BLaER1 treated with 17β-estradiol and CSF1 and Interleukin-3, amounts not matched to agents 10 nM and 100 nM (cell line): ENCODE results near the gene ACTL7B.
"Not testable (repeated sequence)": the region's sequence is repeated elsewhere in the genome, so short reads cannot be mapped to it uniquely, and the experiment has no call there.

Experiments
- H3K27ac ChIP-seq, 11 experiments: shearing (Covaris generic); formaldehyde crosslinking; 2 replicates each; pipeline ENCODE4 v1.8.1; 2022
- H3K27me3 ChIP-seq, 11 experiments: shearing (Covaris generic); formaldehyde crosslinking; 2 replicates each; pipeline ENCODE4 v1.8.1; 2022
- H3K36me3 ChIP-seq, 11 experiments: shearing (Covaris generic); formaldehyde crosslinking; 2 replicates each; pipeline ENCODE4 v1.8.1; 2022
- H3K4me1 ChIP-seq, 10 experiments: shearing (Covaris generic); formaldehyde crosslinking; 2 replicates each; pipeline ENCODE4 v1.8.1; 2022
- H3K4me2 ChIP-seq, 11 experiments: shearing (Covaris generic); formaldehyde crosslinking; 2 replicates each; pipeline ENCODE4 v1.8.1; 2022
- H3K4me3 ChIP-seq, 10 experiments: shearing (Covaris generic); formaldehyde crosslinking; 2 replicates each; pipeline ENCODE4 v1.8.1; 2022
- H3K9ac ChIP-seq, 11 experiments: shearing (Covaris generic); formaldehyde crosslinking; 2 replicates each; pipeline ENCODE4 v1.8.1; 2022
- H3K9me3 ChIP-seq, 11 experiments: shearing (Covaris generic); formaldehyde crosslinking; replicated peaks in 1 of 11; 2 replicates each; pipeline ENCODE4 v1.8.1; 2022
- H4K20me1 ChIP-seq, 11 experiments: shearing (Covaris generic); formaldehyde crosslinking; 2 replicates each; pipeline ENCODE4 v1.8.1; 2022
- Cebpa-rat ChIP-seq, 11 experiments: shearing (Covaris generic); IDR thresholded peaks; 2 replicates each; pipeline ENCODE4 v1.8.1; 2022

ACTL7B gene

GRCh38 chr9:108855888-108856287, at the start of gene ACTL7B:
Gene ACTL7B, minus strand, starts transcription at chr9:108855986. Its CDS starts 56 bp downstream, at chr9:108855930.
- Histone ChIP-seq H3K27me3 (no peaks in the 10 kb centered on the region), H3K4me3 (no peak within 1 kb of the TSS), H3K9me3 (no peaks in the 10 kb centered on the region; a peak in 1 of 22 replicates), H3K27ac (no peak within 1 kb of the TSS), H3K4me1 (peaks cover 0 to 3% (median 0%) of the 10 kb centered on the region in 10 experiments; a peak in 2 of 20 replicates), H3K36me3 (no peaks in the 10 kb centered on the region), H4K20me1 (no peaks in the 10 kb centered on the region), H3K9ac (no peak within 1 kb of the TSS), H3K4me2 (no peak within 1 kb of the TSS)
- TF ChIP-seq Cebpa-rat (IDR thresholded peaks at IDR 0.05) = no peak

- H3K27ac ChIP-seq = no peak overlapping the region
- no peak for TF ChIP-seq Cebpa-rat (IDR thresholded peaks at IDR 0.05)
- H3K9me3 ChIP-seq = no peaks in the 10 kb centered on the region
- no peaks in the 10 kb centered on the region for H4K20me1 ChIP-seq
- no peaks in the 10 kb centered on the region for H3K4me1 ChIP-seq
- peaks cover 88 to 100% (median 95%) of the 10 kb centered on the region in 11 experiments for H3K36me3 ChIP-seq
- no peak overlapping the region for H3K4me2 ChIP-seq
- no peaks in the 10 kb centered on the region for H3K27me3 ChIP-seq
- no peak overlapping the region for H3K9ac ChIP-seq
- H3K4me3 ChIP-seq = no peak overlapping the region
Observed at GRCh38 chr9:108905494-108905893, 49.7 kb upstream of the ACTL7B start.

- no peak for TF ChIP-seq Cebpa-rat (IDR thresholded peaks at IDR 0.05)
- H3K4me2 ChIP-seq = no peak overlapping the region
- no peaks in the 10 kb centered on the region for H3K27me3 ChIP-seq
- no peak overlapping the region for H3K4me3 ChIP-seq
- H3K27ac ChIP-seq = no peak overlapping the region
- no peaks in the 10 kb centered on the region for H3K9me3 ChIP-seq
- no peak overlapping the region for H3K9ac ChIP-seq
- peaks cover 86 to 100% (median 96%) of the 10 kb centered on the region in 11 experiments for H3K36me3 ChIP-seq
- no peaks in the 10 kb centered on the region for H3K4me1 ChIP-seq
- H4K20me1 ChIP-seq = no peaks in the 10 kb centered on the region
Observed at GRCh38 chr9:108904161-108904560, 48.4 kb upstream of the ACTL7B start.

DNA sequence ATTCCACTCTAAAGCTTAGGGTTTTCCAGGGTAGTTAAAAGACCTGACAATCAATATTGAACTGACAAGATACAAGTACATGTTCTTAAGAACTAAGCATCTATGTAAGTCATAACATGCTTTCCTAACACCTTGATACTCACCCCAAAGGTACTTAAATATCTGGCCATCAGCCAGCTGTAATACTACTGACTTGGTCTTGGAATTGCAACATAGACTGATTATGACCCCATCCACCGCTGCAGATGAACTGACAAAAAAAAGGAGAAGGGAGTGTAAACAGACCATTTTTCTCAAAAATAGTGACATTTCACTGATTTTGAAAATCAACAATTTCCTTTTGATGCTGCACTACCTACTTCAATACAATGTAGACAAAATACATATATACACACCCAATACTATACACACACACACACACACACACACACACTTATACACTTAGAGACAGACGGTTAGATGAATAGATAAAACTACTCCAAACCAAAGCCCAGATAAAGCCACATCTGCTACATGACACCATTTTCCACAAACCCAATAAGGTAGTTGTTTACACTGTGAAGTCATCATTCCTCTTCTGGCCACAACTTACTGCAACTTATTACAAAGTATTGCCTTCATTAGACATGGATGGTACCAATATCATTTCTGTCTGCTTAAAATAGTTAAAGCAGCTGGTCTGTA, 47.8 kb upstream of the ACTL7B start:
- Histone ChIP-seq H3K36me3 (peaks cover 84 to 100% (median 96%) of the 10 kb centered on the region in 11 experiments), H3K4me3 (no peak overlapping the region), H4K20me1 (no peaks in the 10 kb centered on the region), H3K9ac (no peak overlapping the region), H3K9me3 (no peaks in the 10 kb centered on the region), H3K4me2 (no peak overlapping the region), H3K27me3 (no peaks in the 10 kb centered on the region), H3K27ac (no peak overlapping the region), H3K4me1 (no peaks in the 10 kb centered on the region)
- no peak for TF ChIP-seq Cebpa-rat (IDR thresholded peaks at IDR 0.05)

DNA sequence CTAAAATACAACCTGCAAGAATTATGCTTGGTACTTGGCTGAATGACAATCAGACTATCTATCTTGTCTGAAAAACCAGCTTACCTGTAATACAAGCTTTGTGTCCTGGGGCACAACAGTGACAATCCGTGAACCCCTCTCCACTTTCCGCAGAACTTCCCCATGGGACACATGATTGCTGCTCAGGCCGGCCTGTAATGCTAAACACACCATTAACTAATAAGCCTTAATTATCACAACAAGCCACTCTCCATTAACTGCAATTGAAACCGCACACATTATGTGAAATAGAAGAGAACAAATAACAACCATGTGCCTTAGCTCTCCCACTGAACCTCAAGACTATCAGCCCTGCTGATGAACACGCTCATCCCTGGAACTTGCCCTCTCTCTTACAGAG, 44.4 kb upstream of the ACTL7B start:
- Histone ChIP-seq H3K4me3 (no peak overlapping the region), H3K36me3 (peaks cover 84 to 100% (median 96%) of the 10 kb centered on the region in 11 experiments), H3K27me3 (no peaks in the 10 kb centered on the region), H4K20me1 (no peaks in the 10 kb centered on the region), H3K4me2 (no peak overlapping the region), H3K27ac (no peak overlapping the region), H3K9ac (no peak overlapping the region), H3K9me3 (no peaks in the 10 kb centered on the region), H3K4me1 (no peaks in the 10 kb centered on the region)
- no peak for TF ChIP-seq Cebpa-rat (IDR thresholded peaks at IDR 0.05)

GRCh38 chr9:108899023-108899695, 43.4 kb upstream of the ACTL7B start:
- not testable (repeated sequence) for H3K4me1 ChIP-seq, H3K4me3 ChIP-seq, H4K20me1 ChIP-seq, H3K27me3 ChIP-seq, H3K27ac ChIP-seq, H3K4me2 ChIP-seq, H3K9me3 ChIP-seq, H3K9ac ChIP-seq
- peaks cover 86 to 100% (median 96%) of the 10 kb centered on the region in 11 experiments for H3K36me3 ChIP-seq

- no peak for TF ChIP-seq Cebpa-rat (IDR thresholded peaks at IDR 0.05)
- H3K9ac ChIP-seq = no peak overlapping the region
- H3K4me1 ChIP-seq = no peaks in the 10 kb centered on the region
- no peaks in the 10 kb centered on the region for H4K20me1 ChIP-seq
- peaks cover 90 to 100% (median 98%) of the 10 kb centered on the region in 11 experiments for H3K36me3 ChIP-seq
- H3K4me3 ChIP-seq = no peak overlapping the region
- no peaks in the 10 kb centered on the region for H3K27me3 ChIP-seq
- no peaks in the 10 kb centered on the region for H3K9me3 ChIP-seq
- no peak overlapping the region for H3K4me2 ChIP-seq
- no peak overlapping the region for H3K27ac ChIP-seq
Observed at GRCh38 chr9:108897324-108898096, 41.7 kb upstream of the ACTL7B start.

- H3K9ac ChIP-seq = no peak overlapping the region
- H4K20me1 ChIP-seq = no peaks in the 10 kb centered on the region
- no peak overlapping the region for H3K4me3 ChIP-seq
- H3K4me2 ChIP-seq = no peak overlapping the region
- TF ChIP-seq Cebpa-rat (IDR thresholded peaks at IDR 0.05) = no peak
- no peak overlapping the region for H3K27ac ChIP-seq
- no peaks in the 10 kb centered on the region for H3K27me3 ChIP-seq
- H3K36me3 ChIP-seq = peaks cover 93 to 100% (median 99%) of the 10 kb centered on the region in 11 experiments
- no peaks in the 10 kb centered on the region for H3K4me1 ChIP-seq
- no peaks in the 10 kb centered on the region for H3K9me3 ChIP-seq
Observed at GRCh38 chr9:108894225-108894997, 38.6 kb upstream of the ACTL7B start.

DNA sequence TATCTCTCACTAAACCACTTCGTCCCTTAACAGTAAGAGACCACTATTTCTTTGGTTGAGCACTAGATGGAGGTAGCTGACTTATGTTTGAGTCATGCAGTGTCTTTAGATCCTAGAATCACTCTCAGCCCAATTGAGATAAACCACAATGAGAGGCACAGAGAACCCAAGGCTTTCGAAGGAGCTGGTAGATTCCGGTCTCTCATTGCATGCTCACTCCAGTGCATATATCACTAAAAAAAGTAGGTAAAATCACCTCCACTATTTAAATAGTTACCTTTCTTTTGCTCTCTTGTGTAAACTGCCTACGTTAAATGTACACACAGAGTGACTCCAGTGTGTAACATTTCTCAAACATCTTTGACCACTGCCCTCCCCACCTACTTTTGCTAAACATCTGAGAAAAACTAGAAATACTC, 33.9 kb upstream of the ACTL7B start:
- Histone ChIP-seq H3K9ac (no peak overlapping the region), H3K4me1 (no peaks in the 10 kb centered on the region), H4K20me1 (no peaks in the 10 kb centered on the region), H3K4me3 (no peak overlapping the region), H3K36me3 (peaks cover 81 to 99% (median 93%) of the 10 kb centered on the region in 11 experiments), H3K9me3 (no peaks in the 10 kb centered on the region), H3K27ac (no peak overlapping the region), H3K4me2 (no peak overlapping the region), H3K27me3 (no peaks in the 10 kb centered on the region)
- no peak for TF ChIP-seq Cebpa-rat (IDR thresholded peaks at IDR 0.05)

GRCh38 chr9:108886594-108887271, 30.9 kb upstream of the ACTL7B start:
- H3K4me3 ChIP-seq, H3K4me2 ChIP-seq, H3K27me3 ChIP-seq, H3K9ac ChIP-seq, H3K27ac ChIP-seq, H4K20me1 ChIP-seq, H3K4me1 ChIP-seq, H3K9me3 ChIP-seq: not testable (repeated sequence)
- peaks cover 69 to 90% (median 83%) of the 10 kb centered on the region in 11 experiments for H3K36me3 ChIP-seq
